Bronchial smooth muscle cell (primary cell): Measurements from ENCODE around the gene TAF12. TPM values are rescaled to one million over a fixed set of nuclear protein-coding genes. Genes with fewer than 3 reads are reported as not detected.

Experiments
- total RNA-seq: library from RNA; depleted of rRNA; stranded (reverse); fragments of >200 nt; gene quantifications from 2 replicates; pipeline ENCODE4 v1.2.1, GENCODE V29; 2014

Gene TAF12
- 53.9 and 70.2 TPM in 2 replicates for total RNA-seq

GRCh38 chr1:28642847-28643635 is at the start of gene TAF12:
TSS of gene TAF12 (minus strand) at chr1:28643067. CDS start at chr1:28622081, 20,986 bp downstream.

GRCh38 chr1:28668191-28668955 is 25.5 kb upstream of the TAF12 start, which contains the start of gene GMEB1:
TSS of gene GMEB1 (plus strand) at chr1:28668784. CDS start at chr1:28683613, 14,829 bp downstream.

GRCh38 chr1:28648474-28649198 is 5.8 kb upstream of the TAF12 start, which contains the start of gene RNU11:
TSS of gene RNU11 (plus strand) at chr1:28648600.

GRCh38 chr1:28591708-28592320 is 51.1 kb downstream of the TAF12 start, which contains the start of gene RAB42:
TSS of gene RAB42 (plus strand) at chr1:28592265. CDS start at chr1:28592512, 247 bp downstream.

Other genes starting within 250 kb of the TAF12 start
- gene RCC1, start 137.0 kb downstream of the TAF12 start, total RNA-seq, result 24.3 and 36.9 TPM in 2 replicates
- gene TRNAU1AP, start 90.0 kb downstream of the TAF12 start, total RNA-seq, result 23.5 and 24.0 TPM in 2 replicates
- 3.6 and 3.8 TPM in 2 replicates for gene RAB42, start 50.8 kb downstream of the TAF12 start, total RNA-seq
- gene RNU11, start 5.5 kb upstream of the TAF12 start, total RNA-seq, result not detected in 2 replicates
- 4.1 and 5.5 TPM in 2 replicates for gene GMEB1, start 25.7 kb upstream of the TAF12 start, total RNA-seq
- 33.0 and 35.3 TPM in 2 replicates for gene YTHDF2, start 93.9 kb upstream of the TAF12 start, total RNA-seq
- gene OPRD1, start 169.1 kb upstream of the TAF12 start, total RNA-seq, result not detected in 2 replicates